OCI-LY3 (cell line): ENCODE data around the gene MED9.

Source experiments
- CTCF ChIP-seq: fragments of 200-600, 300-600 bp; sonication (generic); IDR thresholded peaks from 2 replicates; pipeline ENCODE4 v1.5.1; 2014; ENCODE audit warnings: antibody characterized with exemption, low read length, low read depth
- EZH2phosphoT487 ChIP-seq: fragments of 200-600 bp; shearing (Covaris generic); IDR thresholded peaks from 2 replicates; pipeline ENCODE4 v1.6.1; 2018; ENCODE audit warnings: antibody characterized with exemption, mixed run types, low read depth

GRCh38 chr17:17443173-17443572, 33.6 kb upstream of the MED9 start:
- TF ChIP-seq CTCF (no peak), EZH2phosphoT487 (no peak)
